Muscle of arm (tissue), 12 donors: ENCODE results near the gene ANKFN1. TPM values are rescaled to one million over a fixed set of nuclear protein-coding genes. Genes with fewer than 3 reads are reported as not detected.

Source experiments
- DNase-seq: peaks from one replicate; pipeline ENCODE4 v3.0.0-alpha.2; 2013
- polyA plus RNA-seq, 12 donors: library from polyadenylated mRNA; unstranded; fragments of 120-200 nt; gene quantifications; one replicate each; pipeline ENCODE4 v1.2.1, GENCODE V29; 2013; ENCODE audit not compliant: insufficient read length in 12 of 12

ANKFN1 gene
- polyA plus RNA-seq, 12 donors: 0.15 to 12.4 (median 2.1) TPM; not detected in 2

DNA sequence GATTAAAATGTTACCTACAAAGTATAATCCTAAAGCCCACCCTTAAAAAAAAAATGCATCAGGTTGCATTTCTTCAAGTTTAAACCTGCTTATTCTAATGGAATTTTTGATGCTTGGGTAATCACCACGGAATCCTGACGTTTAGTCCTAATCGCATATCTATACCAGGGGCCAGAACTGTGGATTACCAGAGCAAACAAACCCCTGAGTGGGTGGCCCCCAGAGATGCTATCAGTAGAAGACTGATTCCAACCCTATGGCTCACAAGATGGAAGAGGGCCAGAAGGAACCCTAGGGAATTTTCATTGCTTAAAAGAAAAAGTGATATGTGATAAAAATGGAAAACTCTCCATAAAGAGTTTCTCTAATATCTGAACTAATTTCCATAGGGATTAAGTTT lies 288.0 kb downstream of the ANKFN1 start:
- peak; percentile 12 for DNase-seq

GRCh38 chr17:56445692-56446411 lies 292.6 kb downstream of the ANKFN1 start:
- no peak for DNase-seq

- no peak for DNase-seq
Observed at GRCh38 chr17:56447171-56447570, 293.9 kb downstream of the ANKFN1 start.

DNA sequence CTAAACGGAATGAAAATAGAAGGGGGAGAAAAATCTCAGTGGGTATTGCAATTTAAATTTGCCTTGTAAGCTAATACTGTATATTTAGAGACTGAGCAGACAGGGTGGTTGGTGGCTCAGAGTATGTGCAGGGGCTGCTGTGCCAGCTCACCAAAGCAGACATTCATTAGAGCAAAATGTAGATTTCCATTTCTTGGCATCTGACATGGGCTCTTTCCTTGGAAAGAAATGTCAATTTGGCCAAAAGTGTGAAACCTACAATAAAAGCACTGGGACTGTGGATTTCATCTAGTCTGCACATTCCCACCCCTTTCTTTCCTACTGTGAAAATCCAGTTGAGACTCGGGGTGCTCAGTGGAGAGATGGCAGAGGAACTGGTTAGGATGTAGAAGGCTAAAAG lies 295.1 kb downstream of the ANKFN1 start:
- DNase-seq: no peak

DNA sequence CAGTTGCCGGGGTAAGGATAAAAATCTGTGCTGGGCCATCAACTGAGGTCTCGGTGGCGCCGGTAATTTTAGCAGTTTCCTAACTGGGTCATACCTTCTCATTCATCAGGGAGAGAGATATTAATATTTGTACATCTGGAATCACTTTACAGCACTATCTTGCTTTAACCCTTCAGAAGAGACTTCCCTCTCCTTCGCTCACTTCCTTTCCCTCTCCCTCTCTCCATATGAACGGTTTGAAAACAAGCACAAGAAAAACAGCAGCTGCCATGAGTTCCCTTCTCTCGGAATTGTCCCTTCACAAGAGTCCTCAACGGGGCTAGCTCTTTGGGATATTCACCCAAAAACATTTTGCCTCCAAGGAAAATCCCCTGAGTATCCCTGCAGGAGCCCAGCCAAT lies 295.9 kb downstream of the ANKFN1 start:
- DNase-seq: peak; percentile 16

- no peak for DNase-seq
Observed at GRCh38 chr17:56451629-56452028, 298.4 kb downstream of the ANKFN1 start.

GRCh38 chr17:56452461-56452860 lies 299.2 kb downstream of the ANKFN1 start:
- DNase-seq: no peak

- no peak for DNase-seq
Observed at GRCh38 chr17:56457501-56457900, 304.2 kb downstream of the ANKFN1 start.

DNA sequence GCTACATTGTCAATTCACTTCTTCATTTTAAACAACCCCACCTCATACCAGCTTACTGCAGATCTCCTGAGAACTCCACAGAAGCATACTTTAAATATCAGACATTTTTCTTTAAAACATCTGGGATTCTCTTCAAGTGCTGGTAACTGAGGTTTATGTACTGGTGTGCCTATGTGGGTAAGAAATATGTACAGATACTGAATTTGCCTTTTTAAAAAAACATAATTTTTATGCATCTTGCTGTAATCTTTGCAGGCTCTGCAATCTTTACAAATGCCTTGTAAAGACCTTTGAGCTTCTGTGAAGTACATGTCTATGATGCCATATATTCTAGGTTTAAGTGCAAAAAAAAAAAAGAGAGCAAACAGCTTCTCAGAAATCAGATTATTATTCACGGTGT lies 312.6 kb downstream of the ANKFN1 start:
- DNase-seq: no peak

DNA sequence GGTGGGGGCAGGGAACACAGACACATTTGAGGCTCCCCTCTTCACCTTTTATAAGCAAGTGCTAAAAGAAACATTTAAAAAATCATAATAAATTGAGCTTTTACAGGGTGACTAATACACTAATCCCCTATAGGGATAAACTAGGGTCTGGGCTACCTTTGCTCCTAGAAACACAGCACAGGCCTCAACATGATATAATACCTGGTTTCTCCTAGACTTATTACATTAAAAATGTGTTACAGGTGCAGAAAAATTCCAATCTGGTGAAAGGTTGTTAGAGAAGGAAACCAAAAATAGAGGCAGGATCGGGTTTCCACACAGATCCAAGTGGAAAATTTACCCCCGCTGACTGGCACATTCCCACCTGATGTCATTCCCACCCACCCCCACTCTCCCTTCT lies 315.6 kb downstream of the ANKFN1 start:
- no peak for DNase-seq

DNA sequence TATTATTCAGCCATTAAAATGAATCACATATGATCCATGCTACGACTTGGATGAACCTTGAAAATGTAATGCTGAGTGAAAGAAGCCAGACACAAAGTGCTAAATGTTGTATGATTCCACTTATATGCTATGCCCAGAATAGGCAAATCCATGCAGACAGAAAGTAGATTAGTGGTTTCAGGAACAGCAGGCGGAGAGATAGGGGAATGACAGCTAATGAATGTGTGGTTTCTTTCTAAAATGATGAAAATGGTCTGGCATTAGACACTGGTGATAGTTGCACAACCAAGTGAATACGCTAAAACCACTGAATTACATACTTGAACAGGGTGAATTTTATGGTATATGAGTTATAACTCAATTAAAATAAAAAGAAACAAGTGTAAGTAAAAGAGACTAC lies 318.4 kb downstream of the ANKFN1 start:
- no peak for DNase-seq

- DNase-seq: no peak
Observed at GRCh38 chr17:56475116-56475515, 321.8 kb downstream of the ANKFN1 start.

DNA sequence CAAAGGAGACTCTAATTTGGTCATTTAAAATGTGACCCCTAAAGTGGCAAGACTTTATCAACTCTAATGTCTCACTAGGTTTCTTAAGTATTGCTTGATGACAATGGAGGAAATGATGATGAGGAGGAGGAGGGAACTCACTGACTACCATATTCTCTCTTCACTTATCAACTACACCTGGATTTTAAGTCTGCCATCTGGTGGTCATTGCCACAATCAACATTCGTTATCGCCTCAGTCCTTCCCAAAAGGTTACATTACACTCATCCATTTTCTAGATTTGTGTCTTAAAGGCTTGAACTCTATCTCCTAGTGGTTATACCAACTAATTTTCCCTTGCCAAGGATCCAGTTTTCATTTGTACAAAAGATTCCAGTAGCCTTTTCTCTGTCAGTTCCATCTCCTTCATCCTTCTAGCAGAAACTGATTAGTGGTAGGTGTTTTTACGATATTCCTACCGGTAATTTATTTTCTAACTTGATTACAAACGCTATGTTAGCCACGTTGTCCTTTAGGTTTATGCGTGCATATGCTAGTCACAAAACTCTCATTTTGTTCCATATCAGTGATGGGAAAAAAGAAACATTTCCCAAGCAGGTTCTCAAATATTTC lies 325.7 kb downstream of the ANKFN1 start:
- DNase-seq: no peak

GRCh38 chr17:56480501-56480900 lies 327.2 kb downstream of the ANKFN1 start:
- peak; percentile 67 for DNase-seq

GRCh38 chr17:56481659-56482058 lies 328.4 kb downstream of the ANKFN1 start:
- no peak for DNase-seq

- DNase-seq: no peak
Observed at GRCh38 chr17:56482229-56482628, 329.0 kb downstream of the ANKFN1 start.

GRCh38 chr17:56486732-56487131 lies 333.5 kb downstream of the ANKFN1 start:
- no peak for DNase-seq

DNA sequence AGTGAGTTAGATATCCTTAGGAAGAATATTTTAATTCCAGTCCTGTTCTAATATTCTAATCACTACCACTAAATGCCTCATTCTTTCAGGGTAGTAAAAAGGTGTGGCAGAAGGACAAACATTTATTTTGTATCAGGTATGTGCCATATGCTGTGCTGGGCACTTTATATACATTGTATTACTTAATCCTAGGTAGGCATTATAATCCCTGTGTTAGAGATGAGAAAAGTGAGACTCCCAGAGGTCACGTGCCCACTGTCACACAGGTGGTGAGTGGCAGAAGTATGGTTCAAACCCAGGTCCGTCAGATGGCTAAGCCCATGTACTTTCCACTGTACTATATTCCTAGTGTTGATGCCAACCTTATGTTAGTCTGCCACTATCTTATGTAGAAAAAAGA lies 335.5 kb downstream of the ANKFN1 start:
- DNase-seq: no peak

GRCh38 chr17:56489980-56490379 lies 336.7 kb downstream of the ANKFN1 start:
- no peak for DNase-seq

DNA sequence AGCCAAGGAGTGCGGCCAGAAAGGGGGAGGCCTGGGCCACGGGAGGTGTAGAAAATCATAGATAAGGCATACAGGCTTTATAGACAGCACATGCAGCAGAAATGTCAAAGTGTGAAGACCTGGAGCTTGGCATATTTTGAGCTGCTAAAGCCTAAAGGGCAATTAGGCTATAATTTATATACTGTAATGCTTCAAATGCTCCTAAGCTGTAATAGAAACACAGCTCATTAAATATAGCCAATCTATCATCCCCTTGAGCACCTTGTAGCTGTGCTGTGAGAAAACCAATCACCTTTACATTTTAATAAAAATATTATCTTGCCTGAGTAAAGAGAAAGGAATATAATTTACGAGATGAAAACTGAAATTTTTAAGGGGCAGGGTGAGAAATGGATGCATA lies 342.3 kb downstream of the ANKFN1 start:
- no peak for DNase-seq

- DNase-seq: no peak
Observed at GRCh38 chr17:56497132-56497531, 343.9 kb downstream of the ANKFN1 start.

DNA sequence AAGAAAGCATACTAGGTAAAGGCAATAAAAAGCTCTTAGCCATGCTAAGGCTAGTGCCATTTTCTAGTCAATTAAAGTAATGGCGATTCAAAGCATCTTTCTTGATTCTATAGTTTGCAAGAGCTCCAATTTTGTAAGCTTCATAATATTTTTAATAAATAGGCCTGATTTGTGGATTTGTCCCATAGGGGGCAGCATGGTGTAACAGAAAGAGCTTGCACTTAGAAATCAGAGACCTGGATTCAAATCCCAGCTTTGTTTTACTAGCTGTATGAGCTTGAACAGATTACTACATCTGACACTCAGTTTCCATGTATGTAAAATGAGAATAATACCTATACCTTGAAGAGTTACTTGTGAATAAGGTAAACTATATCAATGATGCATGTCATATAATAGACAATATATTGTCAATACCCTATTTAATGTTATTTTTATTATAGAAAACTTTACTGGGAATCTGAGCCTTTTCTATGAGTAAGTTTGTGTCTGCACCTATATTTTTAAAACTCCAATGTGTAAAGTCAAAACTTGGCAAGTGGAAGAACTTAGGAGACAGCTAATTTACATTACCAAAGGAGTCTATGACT lies 346.6 kb downstream of the ANKFN1 start:
- no peak for DNase-seq

- DNase-seq: peak; percentile 31
Observed at GRCh38 chr17:56502120-56502654, 348.9 kb downstream of the ANKFN1 start.
